WERI-Rb-1 (cell line): ENCODE results near the gene DOK7.

Source experiments
- DNase-seq: peaks from one replicate; pipeline ENCODE4 v3.0.0-alpha.2; 2020
- H3K27ac ChIP-seq: fragments of 250-450 bp; sonication (Bioruptor Pico); 2 replicates; pipeline ENCODE4 v1.5.1; 2020; ENCODE audit warnings: mild to moderate bottlenecking, moderate library complexity
- H3K27me3 ChIP-seq: fragments of 250-450 bp; sonication (Bioruptor Pico); 2 replicates; pipeline ENCODE4 v1.5.1; 2021; ENCODE audit warnings: mild to moderate bottlenecking, low read depth, moderate library complexity; ENCODE audit not compliant: insufficient read depth, severe bottlenecking
- H3K36me3 ChIP-seq: fragments of 250-450 bp; sonication (Bioruptor Pico); 2 replicates; pipeline ENCODE4 v1.5.1; 2020; ENCODE audit warnings: mild to moderate bottlenecking, moderate library complexity
- H3K4me3 ChIP-seq: 2 replicates; pipeline ENCODE4 v1.5.1; 2011; ENCODE audit warnings: low read depth, mild to moderate bottlenecking, control low read depth, low read length
- H3K9me3 ChIP-seq: fragments of 250-450 bp; sonication (Bioruptor Pico); 2 replicates; pipeline ENCODE4 v1.5.1; 2021; ENCODE audit warnings: mild to moderate bottlenecking, moderate library complexity; ENCODE audit not compliant: severe bottlenecking
- CTCF ChIP-seq: IDR thresholded peaks from 2 replicates; pipeline ENCODE4 v1.5.1; 2011; ENCODE audit warnings: low read depth, mild to moderate bottlenecking, control low read depth, inconsistent platforms, low read length

Gene DOK7

DNA sequence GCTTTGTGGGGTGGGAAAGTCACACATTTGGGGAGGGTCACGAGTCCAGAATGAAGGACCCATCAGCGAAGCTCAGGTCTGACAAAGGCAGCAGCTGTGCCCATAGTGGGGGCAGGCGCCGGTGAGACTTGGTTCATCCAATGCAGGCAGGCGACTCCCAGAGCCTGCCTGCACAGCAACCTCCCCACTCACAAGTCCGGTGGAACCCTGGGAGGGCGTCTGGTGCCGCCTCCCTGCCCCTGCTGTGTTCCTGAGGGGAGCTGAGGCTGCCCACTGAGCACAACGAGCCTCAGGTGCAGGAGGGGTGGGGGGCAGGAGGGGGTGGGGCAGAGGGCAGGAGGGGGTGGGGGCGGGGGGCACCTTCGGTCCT is 55.4 kb downstream of the DOK7 start:
- H3K27me3 ChIP-seq = no peaks in the 10 kb centered on the region

DNA sequence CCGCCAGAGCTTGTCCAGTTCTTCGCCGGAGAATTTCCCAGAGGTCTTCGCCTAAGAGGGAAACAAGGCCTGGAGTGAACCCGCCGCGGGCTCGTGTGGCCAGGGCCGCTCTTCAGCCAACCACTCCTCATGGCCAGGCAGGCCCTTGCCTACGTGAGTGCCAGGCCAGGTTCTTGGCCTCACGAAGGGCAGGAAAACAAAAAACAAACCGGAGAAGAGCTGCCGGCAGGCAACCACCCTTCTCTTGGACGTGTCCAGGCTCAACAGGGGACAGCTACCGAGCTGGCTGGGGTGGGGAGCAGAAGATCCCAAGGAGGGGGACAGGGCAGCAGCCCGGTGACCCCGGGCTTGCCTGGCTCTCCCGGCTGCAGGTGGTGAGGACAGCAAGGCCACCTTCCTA is 55.8 kb downstream of the DOK7 start:
- no peak for DNase-seq
- no peak for TF ChIP-seq CTCF
- no peak overlapping the region for H3K4me3 ChIP-seq
- no peaks in the 10 kb centered on the region for H3K9me3 ChIP-seq
- H3K27me3 ChIP-seq = no peaks in the 10 kb centered on the region
- peaks cover 92% of the 10 kb centered on the region for H3K36me3 ChIP-seq
- H3K27ac ChIP-seq = no peak overlapping the region

More for the DNA sequence above, 55.4 kb downstream of the DOK7 start:
- DNase-seq = no peak
- Histone ChIP-seq H3K36me3 (peaks cover 93% of the 10 kb centered on the region), H3K4me3 (no peak overlapping the region), H3K9me3 (no peaks in the 10 kb centered on the region), H3K27ac (no peak overlapping the region)
- TF ChIP-seq CTCF = no peak

DNA sequence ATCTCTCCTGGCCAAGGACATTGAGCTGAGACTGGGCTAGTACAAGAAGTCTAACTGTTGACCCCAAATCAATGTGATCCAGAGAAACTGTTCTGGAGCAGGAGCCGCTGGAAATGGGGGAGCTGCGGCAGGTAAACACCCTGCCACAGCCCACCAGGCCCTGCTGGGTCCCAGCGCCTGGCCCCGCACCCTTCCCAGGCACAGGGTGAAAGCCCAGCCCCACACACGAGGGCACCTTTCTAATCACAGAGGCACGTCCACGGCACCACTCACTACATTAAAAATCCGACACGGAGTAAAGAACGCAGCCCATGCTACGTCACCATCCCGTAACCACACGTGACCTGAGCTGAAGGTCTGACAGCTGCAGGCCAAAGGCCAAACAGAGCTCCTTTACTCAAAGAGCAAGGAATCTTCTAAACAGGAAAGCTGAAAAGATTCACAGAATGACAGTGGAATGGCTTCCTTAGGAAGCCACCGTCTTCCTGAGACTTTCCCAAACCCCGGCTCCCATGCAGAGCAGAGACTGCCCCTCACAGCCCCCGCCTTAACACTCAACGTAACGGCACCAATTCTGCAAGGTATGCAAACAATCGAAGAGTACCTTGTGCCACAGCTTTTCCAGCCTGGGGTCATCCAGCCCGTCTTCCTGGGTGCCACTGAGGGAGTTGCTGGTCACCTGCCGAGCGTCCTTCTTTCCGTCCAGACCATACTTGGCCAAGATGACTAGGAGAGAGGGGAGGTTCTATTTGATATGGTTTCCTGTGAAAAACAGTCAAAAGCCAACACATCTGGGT is 56.6 kb downstream of the DOK7 start:
- H3K36me3 ChIP-seq = peaks cover 92% of the 10 kb centered on the region
- H3K27me3 ChIP-seq = no peaks in the 10 kb centered on the region
- no peak for TF ChIP-seq CTCF
- H3K27ac ChIP-seq = no peak overlapping the region
- no peaks in the 10 kb centered on the region for H3K9me3 ChIP-seq
- no peak overlapping the region for H3K4me3 ChIP-seq
- no peak for DNase-seq

- Histone ChIP-seq H3K36me3 (peaks cover 92% of the 10 kb centered on the region), H3K27me3 (no peaks in the 10 kb centered on the region), H3K27ac (no peak overlapping the region), H3K9me3 (no peaks in the 10 kb centered on the region), H3K4me3 (no peak overlapping the region)
- no peak for TF ChIP-seq CTCF
- no peak for DNase-seq
Measured at GRCh38 chr4:3520276-3520675, 57.2 kb downstream of the DOK7 start.

- no peak for DNase-seq
- H3K4me3 ChIP-seq = no peak overlapping the region
- H3K27ac ChIP-seq = no peak overlapping the region
- H3K36me3 ChIP-seq = peaks cover 90% of the 10 kb centered on the region
- TF ChIP-seq CTCF = no peak
- H3K9me3 ChIP-seq = no peaks in the 10 kb centered on the region
- H3K27me3 ChIP-seq = no peaks in the 10 kb centered on the region
Measured at GRCh38 chr4:3520796-3521600, 57.9 kb downstream of the DOK7 start.
